Measurements from ENCODE around the gene IER3.
"Not testable (repeated sequence)": the region's sequence is repeated elsewhere in the genome, so short reads cannot be mapped to it uniquely, and the experiment has no call there.

Gene IER3

DNA sequence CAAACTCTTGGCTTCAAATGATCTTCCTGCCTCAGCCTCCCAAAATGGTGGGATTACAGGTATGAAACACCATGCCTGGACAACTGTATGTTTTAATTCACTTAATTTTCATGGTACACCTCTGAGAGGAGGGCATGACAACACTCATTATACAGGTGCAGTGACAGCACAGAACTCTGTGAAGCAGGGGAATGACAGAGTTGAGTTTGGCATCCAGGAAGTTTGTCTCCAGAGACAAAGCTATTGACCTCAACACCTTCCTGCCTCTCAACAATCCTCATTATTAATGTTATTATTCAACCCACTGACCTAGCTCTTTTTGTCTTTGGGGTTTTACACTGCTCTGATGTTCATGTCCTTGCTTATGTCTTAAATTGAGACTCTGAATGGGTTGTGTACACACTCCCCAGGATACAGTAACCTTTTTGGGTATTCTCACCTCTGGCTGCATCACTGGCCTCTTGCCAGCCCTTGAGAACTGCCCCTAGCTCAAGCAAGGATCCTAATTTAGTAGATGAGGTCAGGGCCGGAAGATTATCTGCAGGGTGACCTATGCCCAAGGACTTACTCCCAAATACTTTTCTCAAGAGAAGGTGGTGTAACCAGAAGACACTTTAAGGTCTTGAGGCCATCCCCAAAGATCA, 13.0 kb upstream of the IER3 start:
- Histone ChIP-seq H3K27ac (ENCODE audit: low read depth, low read length) (no peak overlapping the region), H3K36me3 (ENCODE audit: control insufficient read depth, insufficient read depth, low read length) (no peaks in the 10 kb centered on the region), H3K27me3 (ENCODE audit: control insufficient read depth, insufficient read depth, low read length) (no peaks in the 10 kb centered on the region), H3K4me3 (ENCODE audit: low read depth, low read length) (no peak overlapping the region), H3K9me3 (ENCODE audit: control insufficient read depth, insufficient read depth, low read depth, low read length) (no peaks in the 10 kb centered on the region), H3K9ac (ENCODE audit: low read length) (no peak overlapping the region), H3K4me1 (ENCODE audit: control insufficient read depth, insufficient read depth, low read length) (peaks cover 23% of the 10 kb centered on the region; the same call in 1 of the 2 replicates)

DNA sequence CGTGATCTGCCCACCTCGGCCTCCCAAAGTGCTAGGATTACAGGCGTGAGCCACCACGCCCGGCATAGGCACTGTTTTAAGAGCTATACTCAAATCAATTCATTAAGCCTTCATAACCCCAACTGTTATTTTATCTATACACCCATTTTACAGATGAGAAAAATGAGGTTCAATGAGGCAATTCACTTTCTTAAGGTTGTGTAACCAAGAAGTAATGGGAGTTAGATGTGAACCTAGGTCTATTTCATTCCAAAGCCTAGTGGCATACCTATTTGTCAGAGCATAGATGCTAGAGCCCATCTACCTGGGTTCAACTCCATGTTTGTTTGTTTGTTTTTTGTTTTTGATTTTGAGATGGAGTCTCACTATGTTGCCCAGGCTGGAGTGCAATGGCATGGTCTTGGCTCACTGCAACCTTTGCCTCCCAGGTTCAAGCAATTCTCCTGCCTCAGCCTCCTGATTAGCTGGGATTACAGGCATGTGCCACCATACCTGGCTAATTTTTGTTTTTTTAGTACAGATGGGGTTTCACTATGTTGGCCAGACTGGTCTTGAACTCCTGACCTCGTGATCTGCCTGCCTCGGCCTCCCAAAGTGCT, 12.2 kb upstream of the IER3 start:
- not testable (repeated sequence) for H3K9me3 ChIP-seq (ENCODE audit: control insufficient read depth, insufficient read depth, low read depth, low read length); H3K36me3 ChIP-seq (ENCODE audit: control insufficient read depth, insufficient read depth, low read length); H3K4me3 ChIP-seq (ENCODE audit: low read depth, low read length); H3K9ac ChIP-seq (ENCODE audit: low read length); H3K27me3 ChIP-seq (ENCODE audit: control insufficient read depth, insufficient read depth, low read length); H3K27ac ChIP-seq (ENCODE audit: low read depth, low read length)
- peaks cover 23% of the 10 kb centered on the region; the same call in 1 of the 2 replicates for H3K4me1 ChIP-seq (ENCODE audit: control insufficient read depth, insufficient read depth, low read length)

DNA sequence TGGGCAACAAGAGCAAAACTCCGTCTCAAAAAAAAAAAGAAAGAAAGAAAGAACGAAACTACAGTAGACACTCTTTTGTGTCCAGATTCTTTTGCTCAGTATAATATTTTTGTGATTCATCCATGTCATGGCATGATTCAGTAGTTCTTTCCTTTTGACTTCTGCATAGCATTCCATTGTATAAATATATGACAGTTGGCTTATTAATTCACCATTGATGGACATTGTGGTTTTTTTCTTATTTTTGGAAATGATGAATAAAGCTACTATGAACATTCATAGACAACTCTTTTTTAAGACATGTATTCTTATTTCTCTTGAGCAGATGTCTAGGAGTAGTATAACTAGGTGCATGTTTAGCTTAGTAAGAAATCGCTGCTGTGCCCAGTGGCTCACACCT, 10.3 kb upstream of the IER3 start:
- H3K9me3 ChIP-seq (ENCODE audit: control insufficient read depth, insufficient read depth, low read depth, low read length), result no peaks in the 10 kb centered on the region
- peaks cover 19% of the 10 kb centered on the region; the same call in 1 of the 2 replicates for H3K4me1 ChIP-seq (ENCODE audit: control insufficient read depth, insufficient read depth, low read length)
- H3K36me3 ChIP-seq (ENCODE audit: control insufficient read depth, insufficient read depth, low read length), result no peaks in the 10 kb centered on the region
- no peak overlapping the region for H3K4me3 ChIP-seq (ENCODE audit: low read depth, low read length)
- H3K27me3 ChIP-seq (ENCODE audit: control insufficient read depth, insufficient read depth, low read length), result no peaks in the 10 kb centered on the region
- H3K9ac ChIP-seq (ENCODE audit: low read length), result no peak overlapping the region
- H3K27ac ChIP-seq (ENCODE audit: low read depth, low read length), result no peak overlapping the region

DNA sequence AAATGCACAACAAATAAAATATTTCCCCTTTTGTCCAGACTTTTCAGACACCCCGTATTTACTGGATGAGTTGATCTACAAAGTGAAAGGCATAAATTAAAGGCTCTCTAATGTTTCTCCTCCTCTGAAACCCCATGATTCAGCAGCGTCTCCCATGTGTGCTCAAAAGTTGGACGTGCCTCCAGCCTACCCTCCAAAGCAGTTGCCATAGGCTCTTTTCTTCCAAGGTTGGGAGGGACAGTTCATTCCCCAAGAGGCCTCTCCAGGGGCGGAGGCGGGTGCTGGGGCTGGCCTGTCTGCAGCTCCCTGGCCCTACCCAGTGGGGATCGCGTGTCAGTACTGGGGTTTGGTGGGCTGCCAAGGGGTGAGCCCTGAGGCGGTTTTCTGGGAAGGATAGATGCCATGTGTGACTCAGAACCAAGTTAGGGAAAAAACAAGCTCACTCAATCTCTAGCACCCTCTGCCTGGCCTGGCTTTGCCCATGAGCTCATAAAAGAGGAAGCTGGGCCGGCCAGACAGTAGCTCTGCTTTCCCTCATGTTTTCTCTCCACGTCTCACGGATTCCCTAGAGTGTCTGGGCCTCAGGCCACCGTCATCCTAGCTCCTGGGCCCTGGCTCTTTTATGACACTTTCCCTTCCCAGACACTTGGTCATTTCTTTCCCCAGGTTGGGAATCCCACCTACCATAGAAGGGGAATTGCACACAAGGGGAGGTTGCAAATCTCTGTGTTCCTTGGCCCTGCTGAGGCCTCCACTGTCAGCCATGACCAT, 8.0 kb upstream of the IER3 start:
- Histone ChIP-seq H3K4me3 (ENCODE audit: low read depth, low read length) (no peak overlapping the region), H3K9me3 (ENCODE audit: control insufficient read depth, insufficient read depth, low read depth, low read length) (no peaks in the 10 kb centered on the region), H3K4me1 (ENCODE audit: control insufficient read depth, insufficient read depth, low read length) (peaks cover 22% of the 10 kb centered on the region), H3K36me3 (ENCODE audit: control insufficient read depth, insufficient read depth, low read length) (no peaks in the 10 kb centered on the region), H3K9ac (ENCODE audit: low read length) (peak overlapping the region; percentile 7), H3K27me3 (ENCODE audit: control insufficient read depth, insufficient read depth, low read length) (no peaks in the 10 kb centered on the region), H3K27ac (ENCODE audit: low read depth, low read length) (peak overlapping the region; percentile 9; the same call in 1 of the 2 replicates)

DNA sequence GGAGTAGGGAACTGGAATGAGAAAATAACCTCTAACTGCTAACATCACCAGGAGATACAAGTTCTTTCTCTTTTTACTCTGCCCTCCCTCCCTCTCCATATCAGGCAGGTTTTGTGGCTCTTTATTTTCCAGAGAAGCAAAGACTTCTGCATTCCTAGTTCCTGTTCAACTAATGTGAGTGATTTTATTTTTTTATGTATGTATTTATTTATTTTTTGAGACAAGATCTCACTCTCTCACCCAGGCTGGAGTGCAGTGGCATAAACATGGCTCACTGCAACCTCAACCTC, 6.0 kb upstream of the IER3 start:
- Histone ChIP-seq H3K27ac (ENCODE audit: low read depth, low read length) (no peak overlapping the region), H3K9me3 (ENCODE audit: control insufficient read depth, insufficient read depth, low read depth, low read length) (no peaks in the 10 kb centered on the region), H3K4me3 (ENCODE audit: low read depth, low read length) (no peak overlapping the region), H3K36me3 (ENCODE audit: control insufficient read depth, insufficient read depth, low read length) (no peaks in the 10 kb centered on the region), H3K9ac (ENCODE audit: low read length) (no peak overlapping the region), H3K27me3 (ENCODE audit: control insufficient read depth, insufficient read depth, low read length) (no peaks in the 10 kb centered on the region), H3K4me1 (ENCODE audit: control insufficient read depth, insufficient read depth, low read length) (peaks cover 24% of the 10 kb centered on the region)

DNA sequence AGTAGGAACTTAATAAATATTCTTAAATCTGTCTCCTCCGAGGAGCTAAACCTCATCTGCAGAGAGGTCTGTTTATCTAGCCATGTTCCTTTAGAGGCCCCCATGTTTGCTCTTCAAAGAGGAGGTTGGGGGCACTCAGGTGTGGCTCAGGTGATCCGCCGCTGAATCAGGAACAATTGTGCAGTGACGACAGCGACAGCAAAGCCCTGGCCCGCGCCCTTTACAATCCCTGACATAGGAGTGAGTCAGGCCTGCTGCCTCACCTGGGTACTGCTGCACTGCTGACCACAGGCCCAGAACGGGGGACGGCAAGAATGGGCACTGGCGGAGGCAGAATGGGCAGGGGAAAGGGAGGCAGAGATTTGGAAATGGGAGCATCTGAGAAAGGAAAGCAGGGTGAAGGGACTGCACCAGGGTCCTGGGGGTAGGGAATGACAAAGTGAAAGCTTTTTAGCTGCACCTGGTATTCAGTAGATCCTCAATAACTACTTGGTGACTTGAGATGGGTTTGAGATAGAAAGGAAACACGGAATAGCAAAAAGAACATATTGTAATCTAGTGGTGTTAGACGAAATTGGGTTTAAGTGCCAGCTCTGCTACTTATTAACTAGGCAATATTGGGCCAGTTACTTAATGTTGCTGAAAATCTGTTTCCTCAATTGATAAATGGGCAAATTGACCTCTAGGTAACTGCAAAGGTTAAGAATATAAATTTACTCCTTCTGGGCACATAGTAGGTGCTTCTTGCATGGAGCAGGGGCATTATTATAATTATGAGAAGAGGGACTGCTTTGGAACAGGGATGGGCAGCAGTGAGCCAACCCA, 5.4 kb upstream of the IER3 start:
- no peak overlapping the region for H3K27ac ChIP-seq (ENCODE audit: low read depth, low read length)
- H3K27me3 ChIP-seq (ENCODE audit: control insufficient read depth, insufficient read depth, low read length), result no peaks in the 10 kb centered on the region
- no peak overlapping the region for H3K9ac ChIP-seq (ENCODE audit: low read length)
- H3K4me3 ChIP-seq (ENCODE audit: low read depth, low read length), result no peak overlapping the region
- H3K9me3 ChIP-seq (ENCODE audit: control insufficient read depth, insufficient read depth, low read depth, low read length), result no peaks in the 10 kb centered on the region
- H3K36me3 ChIP-seq (ENCODE audit: control insufficient read depth, insufficient read depth, low read length), result no peaks in the 10 kb centered on the region
- peaks cover 29% of the 10 kb centered on the region for H3K4me1 ChIP-seq (ENCODE audit: control insufficient read depth, insufficient read depth, low read length)

DNA sequence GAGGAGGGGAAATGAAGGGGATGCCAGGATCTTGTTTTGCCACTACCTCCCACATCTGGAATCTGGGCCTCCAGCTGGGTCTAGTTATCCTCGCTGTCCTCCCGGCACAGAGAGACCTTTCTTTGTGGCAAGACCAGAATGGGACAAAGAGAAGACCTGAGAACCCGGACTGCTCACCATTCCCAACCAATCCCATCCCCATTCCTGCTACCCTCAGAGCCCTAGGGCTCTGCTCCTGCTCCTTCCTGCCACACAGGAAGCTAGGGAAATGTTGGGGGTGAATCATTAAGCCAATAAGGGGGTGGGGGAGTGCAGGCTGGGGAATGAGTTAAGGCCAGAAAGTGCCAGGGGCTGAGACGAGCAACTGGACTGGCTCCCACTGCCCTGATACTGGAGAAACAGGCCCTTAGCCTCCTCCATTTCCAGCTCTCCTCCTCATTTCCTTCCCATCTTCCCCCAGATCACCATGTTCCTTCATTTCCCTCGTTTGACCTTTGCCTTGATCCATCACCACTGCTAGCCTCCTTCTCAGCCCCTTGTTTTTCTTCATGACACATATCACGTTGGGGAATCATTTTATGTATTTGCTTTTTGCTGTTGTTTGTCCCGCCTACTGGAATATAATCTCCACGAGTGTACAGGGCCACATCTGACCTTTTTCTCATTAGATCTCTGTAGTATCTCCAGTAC, 4.6 kb upstream of the IER3 start:
- Histone ChIP-seq H3K9ac (ENCODE audit: low read length) (no peak overlapping the region), H3K4me3 (ENCODE audit: low read depth, low read length) (no peak overlapping the region), H3K27ac (ENCODE audit: low read depth, low read length) (no peak overlapping the region), H3K36me3 (ENCODE audit: control insufficient read depth, insufficient read depth, low read length) (peaks cover under 1% of the 10 kb centered on the region; the same call in 1 of the 2 replicates), H3K4me1 (ENCODE audit: control insufficient read depth, insufficient read depth, low read length) (peaks cover 29% of the 10 kb centered on the region), H3K27me3 (ENCODE audit: control insufficient read depth, insufficient read depth, low read length) (no peaks in the 10 kb centered on the region), H3K9me3 (ENCODE audit: control insufficient read depth, insufficient read depth, low read depth, low read length) (no peaks in the 10 kb centered on the region)

DNA sequence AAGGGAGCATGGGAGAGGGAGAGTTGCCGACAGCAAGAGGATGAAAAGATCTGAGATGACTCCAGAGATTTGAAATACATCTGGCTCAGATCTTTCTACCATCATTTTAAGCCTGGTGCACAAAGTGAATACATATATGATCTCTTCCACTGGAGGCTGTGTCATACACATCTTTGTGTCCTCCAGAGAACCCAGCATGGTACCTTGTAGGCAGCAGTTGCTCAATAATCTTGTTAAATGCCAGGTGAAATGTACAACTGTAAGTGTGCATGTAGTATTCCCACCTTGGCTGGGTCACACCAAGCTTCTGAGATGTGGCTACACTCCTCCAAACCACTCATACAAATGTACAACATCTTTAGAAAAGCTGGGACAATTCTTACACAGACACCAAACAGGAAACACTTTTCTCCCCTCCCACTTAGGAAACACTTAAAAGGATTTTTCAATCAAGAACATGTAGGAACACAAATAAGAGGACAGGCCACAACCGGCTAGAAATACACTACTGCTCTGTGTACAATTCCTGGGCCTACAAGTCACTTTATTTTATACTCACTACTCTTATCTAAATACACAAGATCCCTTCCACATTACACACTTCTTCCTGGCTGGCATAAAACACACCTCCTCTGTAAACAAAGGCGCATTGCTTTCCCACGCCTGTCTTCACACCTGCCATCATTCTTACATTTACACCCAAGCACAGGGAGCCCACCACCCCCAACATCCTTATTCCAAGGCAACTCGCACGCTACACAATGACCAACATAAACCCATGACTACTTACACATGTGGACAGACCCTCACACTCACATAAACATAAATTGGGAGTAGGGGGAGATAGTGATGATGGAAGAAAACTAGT, 3.8 kb upstream of the IER3 start:
- no peak overlapping the region for H3K4me3 ChIP-seq (ENCODE audit: low read depth, low read length)
- no peaks in the 10 kb centered on the region for H3K27me3 ChIP-seq (ENCODE audit: control insufficient read depth, insufficient read depth, low read length)
- H3K4me1 ChIP-seq (ENCODE audit: control insufficient read depth, insufficient read depth, low read length), result peaks cover 28% of the 10 kb centered on the region
- H3K9ac ChIP-seq (ENCODE audit: low read length), result no peak overlapping the region
- H3K36me3 ChIP-seq (ENCODE audit: control insufficient read depth, insufficient read depth, low read length), result peaks cover 9% of the 10 kb centered on the region; the same call in 1 of the 2 replicates
- no peak overlapping the region for H3K27ac ChIP-seq (ENCODE audit: low read depth, low read length)
- H3K9me3 ChIP-seq (ENCODE audit: control insufficient read depth, insufficient read depth, low read depth, low read length), result no peaks in the 10 kb centered on the region

DNA sequence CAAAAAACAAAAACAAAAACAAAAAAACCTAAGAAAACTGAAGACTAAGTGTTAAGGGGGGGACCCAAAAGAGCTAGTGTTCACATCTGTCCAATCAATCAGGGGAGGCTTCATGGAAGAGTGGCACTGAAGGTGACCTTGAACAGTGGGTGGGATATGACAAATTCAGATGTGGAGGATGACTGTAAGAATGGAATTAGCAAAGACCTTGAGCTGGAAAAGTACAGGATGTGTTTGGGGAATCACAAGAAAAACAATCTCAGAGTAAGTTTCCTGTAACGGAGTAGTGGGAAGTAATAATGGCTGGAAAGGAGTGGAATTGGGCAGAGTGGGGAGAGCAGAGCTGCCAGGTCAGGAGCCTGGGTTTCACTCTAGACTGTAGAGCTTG, 2.9 kb upstream of the IER3 start:
- Histone ChIP-seq H3K4me3 (ENCODE audit: low read depth, low read length) (no peak overlapping the region), H3K4me1 (ENCODE audit: control insufficient read depth, insufficient read depth, low read length) (peaks cover 20% of the 10 kb centered on the region), H3K9me3 (ENCODE audit: control insufficient read depth, insufficient read depth, low read depth, low read length) (no peaks in the 10 kb centered on the region), H3K36me3 (ENCODE audit: control insufficient read depth, insufficient read depth, low read length) (peaks cover 12% of the 10 kb centered on the region; the same call in 1 of the 2 replicates), H3K9ac (ENCODE audit: low read length) (no peak overlapping the region), H3K27ac (ENCODE audit: low read depth, low read length) (no peak overlapping the region), H3K27me3 (ENCODE audit: control insufficient read depth, insufficient read depth, low read length) (no peaks in the 10 kb centered on the region)

All from HUES6 (cell line).